Measurements from ENCODE around the gene RPL32.
A peak's percentile ranks its signal among the peaks of the same experiment; 100 is the strongest.
"Not testable (repeated sequence)": the region's sequence is repeated elsewhere in the genome, so short reads cannot be mapped to it uniquely, and the experiment has no call there.

Gene RPL32

DNA sequence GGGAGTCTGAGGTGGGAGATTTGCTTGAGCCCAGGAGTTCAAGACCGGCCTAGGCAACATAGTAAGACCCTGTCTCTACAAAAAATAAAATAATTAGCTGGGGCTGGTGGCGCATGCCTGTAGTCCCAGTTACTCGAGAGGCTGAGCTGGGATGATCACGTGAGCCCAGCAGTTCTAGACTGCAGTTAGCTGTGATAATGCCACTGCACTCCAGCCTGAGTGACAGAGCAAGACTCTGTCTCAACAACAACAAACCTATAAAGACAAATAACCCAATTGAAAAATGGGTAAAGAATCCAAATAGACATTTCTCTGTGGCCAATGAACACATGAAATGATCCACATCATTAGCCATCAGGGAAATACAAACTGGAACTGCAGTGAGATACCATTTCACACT, 1.1 kb upstream of the RPL32 start:
- Mint-ChIP-seq H3K27me3 (no peaks in the 10 kb centered on the region), H3K27ac (peak overlapping the region in 1 of 2 donors; percentile 100), H3K4me1 (peaks cover 42% of the 10 kb centered on the region), H3K4me3 (no peak overlapping the region), H3K9me3 (no peaks in the 10 kb centered on the region)
- ATAC-seq (no peak), DNase-seq (no peak)

- Mint-ChIP-seq H3K27ac (peak overlapping the region; percentile 100), H3K4me1 (peaks cover 47% of the 10 kb centered on the region), H3K9me3 (no peaks in the 10 kb centered on the region), H3K27me3 (no peaks in the 10 kb centered on the region), H3K4me3 (peak overlapping the region; percentile 95)
- DNase-seq (peak in 1 of 2 donors; percentile 20), ATAC-seq (no peak)
Measured at GRCh38 chr3:12841970-12842328, 584 bp upstream of the RPL32 start.

GRCh38 chr3:12840591-12841148, 695 bp downstream of the RPL32 start:
- DNase-seq (no peak), ATAC-seq (no peak)
- H3K4me1 Mint-ChIP-seq, result peaks cover 60% of the 10 kb centered on the region
- H3K4me3 Mint-ChIP-seq, result peak overlapping the region; percentile 95
- H3K27ac Mint-ChIP-seq, result peak overlapping the region; percentile 100
- no peaks in the 10 kb centered on the region for H3K9me3 Mint-ChIP-seq
- H3K27me3 Mint-ChIP-seq, result no peaks in the 10 kb centered on the region

DNA sequence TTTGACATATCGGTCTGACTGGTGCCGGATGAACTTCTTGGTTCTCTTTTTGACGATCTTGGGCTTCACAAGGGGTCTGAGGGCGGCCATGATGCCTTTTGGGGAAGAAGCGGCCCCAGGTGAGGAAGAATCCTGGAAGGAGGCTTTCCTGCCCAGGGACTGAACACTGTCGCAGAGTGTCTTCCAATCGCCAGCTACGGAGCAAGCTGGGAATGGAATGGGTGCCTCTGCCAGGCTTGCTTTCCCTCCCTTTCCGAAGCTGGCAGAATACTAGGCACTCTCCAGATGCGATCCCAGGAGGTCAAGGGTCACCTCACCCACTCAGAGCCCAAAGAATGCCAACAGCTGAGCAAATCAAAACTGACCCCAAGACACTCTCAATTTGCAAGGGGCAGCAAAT, 1.2 kb downstream of the RPL32 start:
- DNase-seq, H3K9me3 Mint-ChIP-seq, H3K27me3 Mint-ChIP-seq, ATAC-seq: not testable (repeated sequence)
- H3K4me3 Mint-ChIP-seq, result peak overlapping the region; percentile 95
- H3K4me1 Mint-ChIP-seq, result peaks cover 61% of the 10 kb centered on the region
- H3K27ac Mint-ChIP-seq, result peak overlapping the region; percentile 100

- peak overlapping the region; percentile 82 to 100 for H3K27ac Mint-ChIP-seq
- no peaks in the 10 kb centered on the region for H3K27me3 Mint-ChIP-seq
- peaks cover 61% of the 10 kb centered on the region for H3K4me1 Mint-ChIP-seq
- no peaks in the 10 kb centered on the region for H3K9me3 Mint-ChIP-seq
- DNase-seq (no peak), ATAC-seq (no peak)
- peak overlapping the region; percentile 95 for H3K4me3 Mint-ChIP-seq
Measured at GRCh38 chr3:12839156-12839946, 2.0 kb downstream of the RPL32 start.

GRCh38 chr3:12838179-12838965, 3.0 kb downstream of the RPL32 start:
- Mint-ChIP-seq H3K9me3 (no peaks in the 10 kb centered on the region), H3K27ac (peak overlapping the region; percentile 55 to 100), H3K4me1 (peaks cover 67% of the 10 kb centered on the region), H3K27me3 (no peaks in the 10 kb centered on the region), H3K4me3 (peak overlapping the region; percentile 95)
- DNase-seq (no peak), ATAC-seq (no peak)

DNA sequence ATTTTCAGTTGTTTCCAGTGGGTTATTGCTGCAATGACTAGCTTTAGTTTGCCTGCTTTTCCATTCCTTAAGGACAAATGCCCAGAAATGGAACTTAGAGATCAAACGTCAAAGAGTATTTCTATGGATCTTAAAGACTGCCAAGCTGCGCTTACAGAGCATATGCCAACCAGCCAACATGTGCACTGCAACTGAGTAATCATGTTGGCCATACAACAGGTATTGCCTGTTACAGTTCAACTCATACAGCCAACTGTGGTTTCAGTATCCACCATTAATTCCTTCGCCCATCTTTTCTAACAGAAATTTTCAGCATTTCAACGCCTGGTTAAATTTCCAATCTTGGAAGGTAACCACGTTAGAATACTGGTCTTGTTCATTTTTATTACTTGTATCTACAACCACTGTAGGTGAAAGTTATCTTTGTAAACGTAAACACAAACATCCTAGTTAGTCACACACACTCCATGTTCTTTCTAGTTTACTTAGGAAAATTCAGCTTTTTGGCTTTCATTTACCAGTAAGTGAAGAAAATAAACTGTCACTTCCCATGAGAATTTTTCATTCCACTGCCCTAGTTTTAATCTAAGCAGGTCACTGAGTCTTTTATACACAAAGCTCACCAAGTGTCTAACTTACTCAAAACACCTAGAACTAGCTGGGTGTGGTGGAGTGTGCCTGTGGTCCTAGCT, 3.9 kb downstream of the RPL32 start:
- Mint-ChIP-seq H3K27ac (peak overlapping the region in 1 of 2 donors; percentile 55), H3K27me3 (no peaks in the 10 kb centered on the region), H3K9me3 (no peaks in the 10 kb centered on the region), H3K4me3 (peak overlapping the region; percentile 95), H3K4me1 (peaks cover 67% of the 10 kb centered on the region)
- DNase-seq (no peak), ATAC-seq (no peak)

DNA sequence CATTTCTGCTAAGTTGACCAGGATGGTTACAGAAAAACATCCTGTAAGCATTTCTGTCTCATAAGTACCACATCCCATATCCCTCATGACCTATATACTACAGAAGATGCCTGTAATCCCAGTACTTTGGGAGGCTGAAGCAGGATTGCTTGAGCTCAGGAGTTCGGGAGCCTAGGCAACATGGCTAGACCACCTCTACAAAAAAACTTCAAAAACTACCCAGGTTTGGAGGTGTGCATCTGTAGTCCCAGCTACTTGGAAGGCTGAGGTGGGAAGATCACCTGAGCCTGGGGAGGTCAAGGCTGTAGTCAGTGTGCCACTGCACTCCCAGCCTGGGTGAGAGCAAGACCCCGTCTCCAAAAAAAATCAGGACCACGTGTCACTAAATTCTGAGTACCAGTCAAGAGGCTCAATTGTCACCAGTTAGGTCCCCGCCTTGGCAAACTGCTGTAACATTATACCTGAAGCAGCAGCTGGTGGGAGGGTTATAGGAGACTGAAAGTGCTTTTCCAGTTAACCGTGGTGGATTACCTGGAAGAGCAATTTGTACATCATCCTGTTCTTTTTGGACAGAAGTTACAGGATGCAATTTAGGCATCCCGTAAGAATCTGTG, 6.2 kb downstream of the RPL32 start:
- Mint-ChIP-seq H3K4me1 (peaks cover 60% of the 10 kb centered on the region), H3K9me3 (no peaks in the 10 kb centered on the region), H3K27me3 (no peaks in the 10 kb centered on the region), H3K4me3 (no peak overlapping the region), H3K27ac (no peak overlapping the region)
- no peak for ATAC-seq
- no peak for DNase-seq

DNA sequence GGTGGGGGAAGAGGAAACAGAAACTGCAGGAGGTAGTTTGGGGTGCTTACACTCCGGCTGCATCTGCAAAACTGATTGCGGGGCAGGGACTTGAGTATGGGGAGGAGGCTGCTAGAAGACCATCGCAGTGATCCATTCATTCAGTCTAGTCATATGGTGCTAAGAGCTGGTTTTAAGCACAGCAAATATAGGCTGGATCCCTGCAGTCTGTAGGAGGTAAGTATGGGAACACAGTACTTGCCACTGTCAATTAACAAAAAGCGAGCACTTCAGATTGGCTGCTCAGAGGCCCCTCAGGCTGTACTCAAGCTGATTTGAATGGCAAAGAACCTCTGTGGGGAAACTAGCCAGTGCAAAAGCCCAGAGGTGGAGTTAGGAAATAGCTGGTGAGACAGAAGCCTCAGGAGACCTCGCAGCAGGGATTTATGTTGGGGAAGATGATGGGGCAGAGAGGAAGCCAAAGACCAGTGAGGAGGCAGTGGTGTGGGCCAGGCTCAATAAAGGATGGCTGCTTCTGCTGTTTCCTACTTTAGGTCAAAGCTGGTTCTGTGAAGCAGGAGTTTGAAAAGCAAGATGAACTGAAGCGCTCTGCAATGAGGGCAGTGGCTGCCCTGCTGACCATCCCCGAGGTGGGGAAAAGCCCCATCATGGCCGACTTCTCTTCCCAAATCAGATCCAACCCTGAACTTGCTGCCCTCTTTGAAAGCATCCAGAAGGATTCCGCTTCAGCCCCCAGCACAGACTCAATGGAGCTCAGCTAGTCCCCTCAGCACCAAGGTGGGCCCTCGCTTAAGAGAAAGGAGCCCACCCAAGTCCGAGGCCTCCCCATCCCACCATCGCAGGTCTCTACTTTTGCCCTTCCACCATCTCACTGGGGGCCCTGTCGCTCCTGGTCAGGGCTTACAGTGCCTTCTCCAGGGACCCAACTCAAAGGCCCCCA, 7.9 kb downstream of the RPL32 start:
- ATAC-seq (no peak), DNase-seq (no peak)
- H3K27ac Mint-ChIP-seq, result no peak overlapping the region
- H3K4me3 Mint-ChIP-seq, result no peak overlapping the region
- no peaks in the 10 kb centered on the region for H3K9me3 Mint-ChIP-seq
- no peaks in the 10 kb centered on the region for H3K27me3 Mint-ChIP-seq
- peaks cover 43% of the 10 kb centered on the region for H3K4me1 Mint-ChIP-seq

- peaks cover 34% of the 10 kb centered on the region for H3K4me1 Mint-ChIP-seq
- H3K4me3 Mint-ChIP-seq, result no peak overlapping the region
- DNase-seq (no peak), ATAC-seq (no peak)
- H3K9me3 Mint-ChIP-seq, result no peaks in the 10 kb centered on the region
- no peaks in the 10 kb centered on the region for H3K27me3 Mint-ChIP-seq
- H3K27ac Mint-ChIP-seq, result no peak overlapping the region
Measured at GRCh38 chr3:12832350-12833221, 8.8 kb downstream of the RPL32 start.

GRCh38 chr3:12831301-12831866, 10.0 kb downstream of the RPL32 start:
- DNase-seq (no peak), ATAC-seq (no peak)
- peaks cover 22% of the 10 kb centered on the region for H3K4me1 Mint-ChIP-seq
- no peaks in the 10 kb centered on the region for H3K27me3 Mint-ChIP-seq
- peak overlapping the region in 1 of 2 donors; percentile 19 for H3K27ac Mint-ChIP-seq
- H3K4me3 Mint-ChIP-seq, result no peak overlapping the region
- H3K9me3 Mint-ChIP-seq, result no peaks in the 10 kb centered on the region

DNA sequence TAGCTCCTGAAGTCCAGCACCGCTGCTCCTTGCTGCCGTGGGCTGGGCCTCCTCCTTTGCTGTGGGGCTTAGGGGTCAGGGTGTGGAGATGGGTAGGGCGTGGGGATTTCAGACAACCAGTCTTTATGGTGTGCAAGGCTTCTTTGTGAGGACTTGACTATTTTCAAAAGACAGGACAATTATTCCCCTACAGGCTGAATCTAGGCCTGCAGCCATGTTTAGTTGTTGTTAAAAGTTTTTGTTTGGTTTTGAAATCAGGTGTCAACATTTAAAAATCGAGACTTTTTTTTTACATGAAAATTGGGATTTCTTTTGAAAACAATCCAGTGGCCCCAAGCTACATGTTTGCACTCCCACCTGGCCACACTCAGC, 10.6 kb downstream of the RPL32 start:
- Mint-ChIP-seq H3K9me3 (no peaks in the 10 kb centered on the region), H3K27ac (no peak overlapping the region), H3K4me1 (peaks cover 16% of the 10 kb centered on the region), H3K27me3 (no peaks in the 10 kb centered on the region), H3K4me3 (no peak overlapping the region)
- ATAC-seq, result peak; percentile 8
- no peak for DNase-seq

Data from stimulated activated naive CD8-positive, alpha-beta T cell treated with anti-CD3 and anti-CD28 coated beads, Interleukin-15, amount 100 ng/mL, for 72 hours (primary cell).